H9 (cell line): ENCODE results near the gene RELA. TPM values are rescaled to one million over a fixed set of nuclear protein-coding genes. Genes with fewer than 3 reads are reported as not detected.

ENCODE experiments used
- DNase-seq: peaks from one replicate; pipeline ENCODE4 v3.0.0-alpha.2; 2017
- H2AFZ ChIP-seq: one replicate; pipeline ENCODE4 v1.6.1; 2013; ENCODE audit warnings: mild to moderate bottlenecking, low read length, control low read depth, moderate library complexity
- H2AK5ac ChIP-seq: 2 replicates; pipeline ENCODE4 v1.6.1; 2013; ENCODE audit warnings: low read length, control low read depth, mixed read lengths; ENCODE audit not compliant: insufficient read length
- H2BK120ac ChIP-seq: one replicate; pipeline ENCODE4 v1.6.1; 2013; ENCODE audit warnings: low read depth, mild to moderate bottlenecking, low read length, control low read depth, inconsistent platforms; ENCODE audit not compliant: poor library complexity, severe bottlenecking
- H2BK12ac ChIP-seq: 2 replicates; pipeline ENCODE4 v1.6.1; 2013; ENCODE audit warnings: low read length, control low read depth, mixed read lengths, low read depth; ENCODE audit not compliant: insufficient read length
- H2BK15ac ChIP-seq: 2 replicates; pipeline ENCODE4 v1.6.1; 2013; ENCODE audit warnings: low read depth, low read length, control low read depth
- H2BK20ac ChIP-seq: one replicate; pipeline ENCODE4 v1.6.1; 2013; ENCODE audit warnings: low read depth, mild to moderate bottlenecking, low read length, control low read depth, inconsistent platforms; ENCODE audit not compliant: poor library complexity, severe bottlenecking
- H2BK5ac ChIP-seq: 2 replicates; pipeline ENCODE4 v1.6.1; 2013; ENCODE audit warnings: low read length, control low read depth, mixed read lengths; ENCODE audit not compliant: insufficient read length
- H3K14ac ChIP-seq: 2 replicates; pipeline ENCODE4 v1.6.1; 2013; ENCODE audit warnings: low read length, control low read depth; ENCODE audit not compliant: insufficient read depth
- H3K18ac ChIP-seq: 2 replicates; pipeline ENCODE4 v1.6.1; 2013; ENCODE audit warnings: low read depth, mild to moderate bottlenecking, mixed read lengths, low read length, control low read depth; ENCODE audit not compliant: insufficient read length
- H3K23ac ChIP-seq: 2 replicates; pipeline ENCODE4 v1.6.1; 2013; ENCODE audit warnings: low read length, control low read depth, mixed read lengths, low read depth; ENCODE audit not compliant: insufficient read length
- H3K23me2 ChIP-seq: 2 replicates; pipeline ENCODE4 v1.6.1; 2013; ENCODE audit warnings: low read depth, mild to moderate bottlenecking, mixed read lengths, low read length, control low read depth; ENCODE audit not compliant: insufficient read length, poor library complexity, severe bottlenecking
- H3K27ac ChIP-seq: 2 replicates; pipeline ENCODE4 v1.5.1; 2013; ENCODE audit warnings: low read length, control low read depth, mixed read lengths, low read depth; ENCODE audit not compliant: insufficient read length
- H3K27me3 ChIP-seq: 2 replicates; pipeline ENCODE4 v1.6.1; 2013; ENCODE audit warnings: low read length, control low read depth, inconsistent platforms; ENCODE audit not compliant: insufficient read depth
- H3K4ac ChIP-seq: 2 replicates; pipeline ENCODE4 v1.6.1; 2013; ENCODE audit warnings: low read depth, mild to moderate bottlenecking, control low read depth, inconsistent platforms, low read length, moderate library complexity
- H3K4me1 ChIP-seq: 2 replicates; pipeline ENCODE4 v1.6.1; 2013; ENCODE audit warnings: low read length, control low read depth, inconsistent platforms; ENCODE audit not compliant: insufficient read depth
- H3K4me2 ChIP-seq: 2 replicates; pipeline ENCODE4 v1.6.1; 2013; ENCODE audit warnings: low read length, control low read depth, mixed read lengths; ENCODE audit not compliant: insufficient read length, insufficient read depth
- H3K56ac ChIP-seq: 2 replicates; pipeline ENCODE4 v1.6.1; 2013; ENCODE audit warnings: low read depth, mild to moderate bottlenecking, mixed read lengths, low read length, control low read depth; ENCODE audit not compliant: insufficient read length
- H3K79me1 ChIP-seq: 2 replicates; pipeline ENCODE4 v1.6.1; 2013; ENCODE audit warnings: low read depth, mild to moderate bottlenecking, moderate library complexity, low read length, control low read depth, inconsistent platforms; ENCODE audit not compliant: insufficient read depth, poor library complexity, severe bottlenecking
- H3K79me2 ChIP-seq: 2 replicates; pipeline ENCODE4 v1.6.1; 2013; ENCODE audit warnings: low read length, control low read depth, inconsistent platforms; ENCODE audit not compliant: insufficient read depth
- H3K9ac ChIP-seq: 2 replicates; pipeline ENCODE4 v1.6.1; 2013; ENCODE audit warnings: low read length, control low read depth, mixed read lengths; ENCODE audit not compliant: insufficient read length; ENCODE audit errors: extremely low read depth
- H3K9me3 ChIP-seq: one replicate; pipeline ENCODE4 v1.6.1; 2013; ENCODE audit warnings: low read depth, low read length, inconsistent platforms; ENCODE audit not compliant: control insufficient read depth
- H3T11ph ChIP-seq: one replicate; pipeline ENCODE4 v1.6.1; 2013; ENCODE audit warnings: mild to moderate bottlenecking, low read length, control low read depth, inconsistent platforms
- H4K20me1 ChIP-seq: one replicate; pipeline ENCODE4 v1.6.1; 2013; ENCODE audit not compliant: control insufficient read depth, insufficient read length, insufficient read depth
- H4K5ac ChIP-seq: 2 replicates; pipeline ENCODE4 v1.6.1; 2013; ENCODE audit warnings: low read depth, mild to moderate bottlenecking, mixed read lengths, low read length, control low read depth; ENCODE audit not compliant: insufficient read length
- H4K8ac ChIP-seq: replicated peaks from 2 replicates; pipeline ENCODE4 v1.6.1; 2013; ENCODE audit warnings: low read length, control low read depth, mixed read lengths, low read depth; ENCODE audit not compliant: insufficient read length
- H4K91ac ChIP-seq: 2 replicates; pipeline ENCODE4 v1.6.1; 2013; ENCODE audit warnings: low read depth, mild to moderate bottlenecking, moderate library complexity, mixed read lengths, low read length, control low read depth; ENCODE audit not compliant: insufficient read length
- H3K27ac Mint-ChIP-seq, 3 experiments: 2 replicates in 2 of 3; 3 replicates in 1 of 3; pipeline ENCODE4 v1.8.0; 2020 to 2021; ENCODE audit warnings: mixed read lengths in 3 of 3, mild to moderate bottlenecking in 1 of 3, moderate library complexity in 1 of 3
- H3K27me3 Mint-ChIP-seq: 2 replicates; pipeline ENCODE4 v1.8.0; 2021; ENCODE audit warnings: low read depth, mild to moderate bottlenecking, moderate library complexity, mixed read lengths
- H3K36me3 Mint-ChIP-seq, 3 experiments: 2 replicates in 2 of 3; 3 replicates in 1 of 3; pipeline ENCODE4 v1.8.0; 2020 to 2021; ENCODE audit warnings: low read depth in 3 of 3, mixed read lengths in 3 of 3; ENCODE audit not compliant: insufficient read depth in 1 of 3
- H3K4me1 Mint-ChIP-seq, 2 experiments: 2 replicates each; pipeline ENCODE4 v1.8.0; 2020; ENCODE audit warnings: mixed read lengths in 2 of 2
- H3K4me3 Mint-ChIP-seq, 2 experiments: 2 replicates in 1 of 2; 3 replicates in 1 of 2; pipeline ENCODE4 v1.8.0; 2020 to 2021; ENCODE audit warnings: mild to moderate bottlenecking in 2 of 2, mixed read lengths in 2 of 2, moderate library complexity in 1 of 2
- H3K9me3 Mint-ChIP-seq, 2 experiments: 2 replicates in 1 of 2; 3 replicates in 1 of 2; pipeline ENCODE4 v1.8.0; 2020; ENCODE audit warnings: mild to moderate bottlenecking in 2 of 2, mixed read lengths in 2 of 2, moderate library complexity in 1 of 2
- CTCF ChIP-seq: fragments of 200-600 bp; sonication (generic); conservative IDR thresholded peaks from 3 replicates; pipeline ENCODE4 v1.8.0; 2021; ENCODE audit warnings: antibody characterized with exemption, mild to moderate bottlenecking
- WGBS: extraction: QIAGEN DNeasy Blood & Tissue Kit; methylation state at CpG from one replicate; pipeline ENCODE4 v1.1.7; 2013; ENCODE audit warnings: missing lambda C conversion rate, low lambda C conversion rate, mixed read lengths; ENCODE audit not compliant: insufficient read length; ENCODE audit errors: extremely low coverage; 5-methylcytosine and 5-hydroxymethylcytosine counted together
- total RNA-seq: library from RNA; stranded (reverse); gene quantifications from 2 replicates; pipeline ENCODE4 v1.2.1, GENCODE V29; 2021

Gene RELA
- total RNA-seq, 1 experiment from 2014 or later, result 48.8 TPM

- no peaks in the 10 kb centered on the region for H3K27me3 ChIP-seq
- WGBS, result no CpG with 5 or more reads among the region's 10 CpGs
- TF ChIP-seq CTCF, result no peak
- no peak overlapping the region for H2BK15ac ChIP-seq
- Mint-ChIP-seq H3K4me3 (peak overlapping the region; percentile 92 to 97), H3K9me3 (no peaks in the 10 kb centered on the region), H3K27ac (peak overlapping the region; percentile 68 to 96 (median 92); a peak in 5 of 7 replicates), H3K27me3 (peaks cover 3% of the 10 kb centered on the region), H3K4me1 (peaks cover 17 to 24% of the 10 kb centered on the region in 2 experiments), H3K36me3 (peaks cover 18 to 46% (median 41%) of the 10 kb centered on the region in 3 experiments; a peak in 6 of 7 replicates)
- no peak overlapping the region for H3K14ac ChIP-seq
- no peak overlapping the region for H3K27ac ChIP-seq
- peaks cover 18% of the 10 kb centered on the region for H3K23me2 ChIP-seq
- peak overlapping the region; percentile 82 for H3K4me2 ChIP-seq
- no peak overlapping the region for H4K5ac ChIP-seq
- H3K9ac ChIP-seq, result peak overlapping the region; percentile 45
- no peak overlapping the region for H2AFZ ChIP-seq
- no peak overlapping the region for H4K8ac ChIP-seq
- H2AK5ac ChIP-seq, result no peak overlapping the region
- no peak overlapping the region for H2BK5ac ChIP-seq
- H3K23ac ChIP-seq, result no peak overlapping the region
- no peaks in the 10 kb centered on the region for H4K20me1 ChIP-seq
- no peak overlapping the region for H3K18ac ChIP-seq
- H3K9me3 ChIP-seq, result no peaks in the 10 kb centered on the region
- H2BK120ac ChIP-seq, result no peak overlapping the region
- DNase-seq, result no peak
- H3K79me2 ChIP-seq, result peaks cover 7% of the 10 kb centered on the region; the same call in 1 of the 2 replicates
- H3T11ph ChIP-seq, result no peak overlapping the region
- no peak overlapping the region for H2BK20ac ChIP-seq
- no peak overlapping the region for H3K4ac ChIP-seq
- H4K91ac ChIP-seq, result no peak overlapping the region
- H2BK12ac ChIP-seq, result no peak overlapping the region
- peaks cover 3% of the 10 kb centered on the region for H3K79me1 ChIP-seq
- no peaks in the 10 kb centered on the region; the same call in none of the 2 replicates for H3K4me1 ChIP-seq
- H3K56ac ChIP-seq, result no peak overlapping the region
Observed at GRCh38 chr11:65616575-65617001, 46.1 kb downstream of the RELA start.
